Esophagus squamous epithelium (tissue), 5 donors: ENCODE data around the gene HSPA4L. TPM values are rescaled to one million over a fixed set of nuclear protein-coding genes. Genes with fewer than 3 reads are reported as not detected.

Experiments
- DNase-seq: peaks from one replicate; lab custom pipeline; 2025; lab: John Stamatoyannopoulos, UW
- H3K27ac ChIP-seq, 4 donors: fragments of 200-600 bp; sonication (generic); one replicate each; pipeline ENCODE4 v1.5.1; 2016 to 2019; ENCODE audit warnings: mild to moderate bottlenecking in 1 of 4
- H3K27me3 ChIP-seq, 4 donors: fragments of 200-600 bp; sonication (generic); 1 replicate in 3 of 4; 2 replicates in 1 of 4; pipeline versions ENCODE4 v1.5.1 to v1.6.0; 2017 to 2021; ENCODE audit warnings: antibody characterized with exemption in 1 of 4
- H3K36me3 ChIP-seq, 3 donors: fragments of 200-600 bp; sonication (generic); one replicate each; pipeline ENCODE4 v1.5.1; 2016 to 2019
- H3K4me1 ChIP-seq, 3 donors: fragments of 200-600 bp; sonication (generic); one replicate each; pipeline ENCODE4 v1.5.1; 2017 to 2019
- H3K4me3 ChIP-seq, 4 donors: fragments of 200-600 bp; sonication (generic); 1 replicate in 3 of 4; 2 replicates in 1 of 4; pipeline ENCODE4 v1.5.1; 2016 to 2019; ENCODE audit warnings: mild to moderate bottlenecking in 2 of 4, moderate library complexity in 1 of 4
- H3K9me3 ChIP-seq, 3 donors: fragments of 200-600 bp; sonication (generic); one replicate each; pipeline ENCODE4 v1.5.1; 2016 to 2019
- POLR2A ChIP-seq, 4 donors: fragments of 450-650 bp; IDR thresholded peaks; one replicate each; pipeline ENCODE4 v1.6.1; 2017; ENCODE audit warnings: antibody characterized with exemption in 4 of 4, mild to moderate bottlenecking in 4 of 4, moderate library complexity in 3 of 4
- WGBS, 2 donors: methylation state at CpG; one replicate each; pipeline ENCODE4 v1.1.5; 2018; 5-methylcytosine and 5-hydroxymethylcytosine counted together
- intact Hi-C: fragments of 100-400 bp; cut with DNase I; formaldehyde crosslinking; loops from one replicate; pipeline ENCODE4 v1.15.0; 2022
- total RNA-seq, 4 donors: library from RNA; depleted of rRNA; stranded (reverse); fragments of >200 nt; gene quantifications; one replicate each; pipeline ENCODE4 v1.1.0, GENCODE V29; 2016
- TF ChIP-seq, protein P1 (sequence below), 6 experiments: fragments of 450-650 bp in 4 of 6; fragments of 200-600 bp in 2 of 6; sonication (generic) in 2 of 6; IDR thresholded peaks; one replicate each; pipeline ENCODE4 v1.5.1; 2016 to 2019; ENCODE audit warnings: antibody characterized with exemption in 6 of 6, mild to moderate bottlenecking in 4 of 6, moderate library complexity in 4 of 6
- donor health status: DM: yes; HTN: yes; CAD: no.

Gene HSPA4L
- total RNA-seq, 4 donors from 2014 or later, result 19.8 to 45.4 (median 26.7) TPM

DNA sequence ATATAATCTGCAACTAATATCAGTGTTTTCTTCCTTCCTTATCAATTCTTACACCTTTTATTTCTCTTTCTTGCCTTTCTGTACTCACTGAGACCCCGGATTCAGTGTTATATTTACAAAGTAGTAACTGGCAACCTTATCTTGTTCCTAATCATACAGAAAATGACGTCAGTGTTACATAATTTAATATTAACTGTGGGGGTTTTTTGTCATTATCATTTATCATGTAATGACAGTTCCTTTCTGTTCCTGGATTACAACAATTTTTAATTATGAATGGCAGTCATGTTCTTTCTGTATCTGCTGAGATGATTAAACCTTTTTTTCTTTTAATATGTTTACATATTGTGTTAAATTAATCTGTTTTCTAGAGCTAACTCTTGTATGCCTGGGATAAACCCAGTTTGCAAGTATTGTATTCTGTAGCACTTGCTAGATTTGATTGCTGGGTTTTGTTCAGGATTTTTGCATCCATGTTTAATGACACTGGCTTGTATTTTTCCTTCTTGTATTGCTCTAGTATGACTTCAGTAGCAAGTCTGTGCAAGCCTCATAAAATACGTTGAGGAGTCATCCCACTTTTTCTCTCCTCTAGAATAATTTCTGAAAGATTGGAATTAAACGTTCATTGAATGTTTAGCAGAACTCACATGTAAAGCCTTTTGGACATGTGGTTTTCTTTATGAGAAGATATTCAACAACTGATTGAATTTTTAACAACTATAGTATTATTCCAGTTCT lies 10.4 kb upstream of the HSPA4L start:
- intact Hi-C loops, result no loop called here
- TF ChIP-seq POLR2A (IDR thresholded peaks at IDR 0.05), result no peak
- TF ChIP-seq, protein P1, sequence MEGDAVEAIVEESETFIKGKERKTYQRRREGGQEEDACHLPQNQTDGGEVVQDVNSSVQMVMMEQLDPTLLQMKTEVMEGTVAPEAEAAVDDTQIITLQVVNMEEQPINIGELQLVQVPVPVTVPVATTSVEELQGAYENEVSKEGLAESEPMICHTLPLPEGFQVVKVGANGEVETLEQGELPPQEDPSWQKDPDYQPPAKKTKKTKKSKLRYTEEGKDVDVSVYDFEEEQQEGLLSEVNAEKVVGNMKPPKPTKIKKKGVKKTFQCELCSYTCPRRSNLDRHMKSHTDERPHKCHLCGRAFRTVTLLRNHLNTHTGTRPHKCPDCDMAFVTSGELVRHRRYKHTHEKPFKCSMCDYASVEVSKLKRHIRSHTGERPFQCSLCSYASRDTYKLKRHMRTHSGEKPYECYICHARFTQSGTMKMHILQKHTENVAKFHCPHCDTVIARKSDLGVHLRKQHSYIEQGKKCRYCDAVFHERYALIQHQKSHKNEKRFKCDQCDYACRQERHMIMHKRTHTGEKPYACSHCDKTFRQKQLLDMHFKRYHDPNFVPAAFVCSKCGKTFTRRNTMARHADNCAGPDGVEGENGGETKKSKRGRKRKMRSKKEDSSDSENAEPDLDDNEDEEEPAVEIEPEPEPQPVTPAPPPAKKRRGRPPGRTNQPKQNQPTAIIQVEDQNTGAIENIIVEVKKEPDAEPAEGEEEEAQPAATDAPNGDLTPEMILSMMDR (IDR thresholded peaks at IDR 0.05), result no peak
- Histone ChIP-seq H3K27ac (no peak overlapping the region), H3K9me3 (no peaks in the 10 kb centered on the region), H3K36me3 (no peaks in the 10 kb centered on the region), H3K4me3 (no peak overlapping the region), H3K4me1 (no peaks in the 10 kb centered on the region), H3K27me3 (no peaks in the 10 kb centered on the region)
- 33 to 40% methylated on average over 4 of the region's 4 CpGs for WGBS, 2 donors
- DNase-seq, result no peak

DNA sequence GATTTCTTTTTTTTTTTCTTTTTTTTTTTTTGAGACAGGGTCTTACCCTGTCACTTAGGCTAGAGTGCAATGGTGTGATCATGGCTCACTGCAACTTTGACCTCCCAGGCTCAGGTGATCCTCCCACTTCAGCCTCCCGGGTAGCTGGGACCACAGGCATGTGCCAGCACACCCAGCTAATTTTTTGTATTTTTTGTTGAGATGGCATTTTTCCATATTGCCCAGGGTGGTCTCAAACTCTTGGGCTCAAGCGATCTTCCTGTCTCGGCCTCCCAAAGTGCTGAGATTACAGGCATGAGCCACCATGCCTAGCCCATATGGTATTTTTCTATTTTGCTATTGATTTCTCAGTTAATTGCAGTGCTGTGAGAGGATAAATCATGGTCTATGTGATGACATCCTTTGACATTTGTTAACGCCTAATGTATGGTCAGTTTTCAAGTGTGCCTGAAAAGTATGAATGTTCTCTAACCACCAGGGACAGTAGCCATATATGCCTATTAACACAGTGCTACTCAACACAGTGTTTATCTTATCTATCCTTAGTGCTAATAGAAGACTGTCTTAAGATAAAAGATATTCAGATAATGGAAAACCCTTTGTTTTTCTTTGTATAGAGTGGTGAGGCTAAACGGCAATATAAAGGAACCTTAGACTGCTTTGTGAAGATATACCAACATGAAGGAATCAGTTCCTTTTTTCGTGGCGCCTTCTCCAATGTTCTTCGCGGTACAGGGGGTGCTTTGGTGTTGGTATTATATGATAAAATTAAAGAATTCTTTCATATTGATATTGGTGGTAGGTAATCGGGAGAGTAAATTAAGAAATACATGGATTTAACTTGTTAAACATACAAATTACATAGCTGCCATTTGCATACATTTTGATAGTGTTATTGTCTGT lies 9.1 kb upstream of the HSPA4L start:
- intact Hi-C loops, result no loop called here
- Histone ChIP-seq H3K27me3 (peaks cover 0 to 1% (median 0%) of the 10 kb centered on the region in 4 donors), H3K4me1 (no peaks in the 10 kb centered on the region), H3K27ac (no peak overlapping the region), H3K36me3 (no peaks in the 10 kb centered on the region), H3K9me3 (no peaks in the 10 kb centered on the region), H3K4me3 (no peak overlapping the region)
- 84 to 92% methylated on average over 10 of the region's 10 CpGs for WGBS, 2 donors
- no peak for TF ChIP-seq POLR2A (IDR thresholded peaks at IDR 0.05)
- TF ChIP-seq, protein P1 (IDR thresholded peaks at IDR 0.05), result no peak
- no peak for DNase-seq

DNA sequence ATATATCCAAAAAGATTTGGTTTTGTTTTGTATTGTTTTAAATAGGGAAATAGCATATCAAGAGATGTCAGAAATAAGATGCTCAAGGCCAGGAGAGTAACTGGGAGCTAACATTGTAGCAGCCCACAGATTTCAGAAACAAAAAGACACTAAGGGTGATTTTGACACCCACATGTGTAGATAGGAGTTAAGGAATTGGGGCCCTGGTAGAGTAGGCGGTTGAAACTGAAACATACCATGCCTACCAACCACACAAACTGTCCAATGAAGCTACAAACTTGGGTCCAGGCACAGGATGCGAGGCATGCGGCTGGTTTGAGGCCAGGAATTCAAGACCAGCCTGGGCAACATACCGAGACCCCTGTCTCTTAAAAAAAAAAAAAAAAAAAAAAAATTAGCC lies 6.3 kb upstream of the HSPA4L start:
- Histone ChIP-seq H3K27ac (no peak overlapping the region), H3K36me3 (no peaks in the 10 kb centered on the region), H3K4me3 (no peak overlapping the region), H3K9me3 (no peaks in the 10 kb centered on the region), H3K4me1 (no peaks in the 10 kb centered on the region), H3K27me3 (peaks cover 0 to 4% (median 0%) of the 10 kb centered on the region in 4 donors)
- intact Hi-C loops, result no loop called here
- 88 to 94% methylated on average over 3 to 4 of the region's 4 CpGs for whole genome bisulfite sequencing, 2 donors
- DNase-seq, result no peak
- TF ChIP-seq POLR2A (IDR thresholded peaks at IDR 0.05), result no peak
- TF ChIP-seq, protein P1 (IDR thresholded peaks at IDR 0.05), result no peak

DNA sequence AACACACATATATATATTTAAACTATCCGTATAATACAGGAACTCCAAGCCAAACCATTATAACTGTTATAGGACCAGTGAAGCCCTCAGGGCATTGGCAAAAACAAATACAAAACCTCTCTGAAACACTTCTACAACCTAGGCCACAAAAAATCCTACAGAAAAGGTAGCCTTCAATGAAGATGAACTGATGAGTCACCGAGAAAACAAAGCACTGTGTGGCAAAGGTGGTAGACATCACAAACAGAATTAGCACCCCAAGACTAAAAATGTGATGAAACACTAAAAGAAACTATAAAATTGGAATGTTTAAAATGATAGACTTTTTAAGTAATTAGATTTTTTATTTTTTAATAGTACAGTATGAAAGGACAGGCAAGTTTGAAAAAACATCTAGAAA lies 5.5 kb upstream of the HSPA4L start:
- no peak overlapping the region for H3K4me3 ChIP-seq
- H3K9me3 ChIP-seq, result no peaks in the 10 kb centered on the region
- H3K36me3 ChIP-seq, result no peaks in the 10 kb centered on the region
- 48 to 58% methylated on average over 2 of the region's 2 CpGs for WGBS, 2 donors
- DNase-seq, result no peak
- no peak overlapping the region for H3K27ac ChIP-seq
- TF ChIP-seq, protein P1 (IDR thresholded peaks at IDR 0.05), result no peak
- no peak for TF ChIP-seq POLR2A (IDR thresholded peaks at IDR 0.05)
- intact Hi-C loops, result no loop called here
- H3K4me1 ChIP-seq, result peaks cover 0 to 6% (median 0%) of the 10 kb centered on the region in 3 donors
- peaks cover 0 to 4% (median 0%) of the 10 kb centered on the region in 4 donors for H3K27me3 ChIP-seq

DNA sequence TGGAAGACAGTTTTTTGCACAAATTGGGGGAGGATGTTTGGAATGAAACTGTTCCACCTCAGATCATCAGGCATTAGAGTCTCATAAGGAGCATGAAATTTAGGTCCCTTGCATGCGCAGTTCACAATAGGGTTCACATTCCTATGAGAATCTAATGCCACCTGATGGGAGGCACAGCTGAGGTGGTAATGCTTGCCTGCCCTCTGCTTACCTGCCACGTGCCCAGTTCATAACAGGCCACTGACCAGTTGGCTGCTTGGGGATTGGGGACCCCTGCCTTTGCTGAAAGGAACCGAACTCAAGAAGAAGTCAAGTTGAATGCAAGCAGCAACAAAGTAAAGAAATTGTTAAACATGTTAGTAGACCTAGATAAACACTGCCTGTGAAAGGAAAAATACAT lies 4.6 kb upstream of the HSPA4L start:
- H3K4me3 ChIP-seq, result no peak overlapping the region
- H3K36me3 ChIP-seq, result no peaks in the 10 kb centered on the region
- no peaks in the 10 kb centered on the region for H3K9me3 ChIP-seq
- H3K27me3 ChIP-seq, result peaks cover 0 to 9% (median 0%) of the 10 kb centered on the region in 4 donors
- peaks cover 0 to 9% (median 0%) of the 10 kb centered on the region in 3 donors for H3K4me1 ChIP-seq
- no peak for TF ChIP-seq POLR2A (IDR thresholded peaks at IDR 0.05)
- TF ChIP-seq, protein P1 (IDR thresholded peaks at IDR 0.05), result no peak
- no peak overlapping the region for H3K27ac ChIP-seq
- 80 to 85% methylated on average over 3 of the region's 3 CpGs for WGBS, 2 donors
- intact Hi-C loops, result no loop called here
- DNase-seq, result no peak
